Activated T-cell treated with anti-CD3 and anti-CD28 coated beads, Interleukin-2, amount 50 U/mL, for 4 hours (primary cell): Measurements from ENCODE around the gene ZNF513. TPM values are rescaled to one million over a fixed set of nuclear protein-coding genes. Genes with fewer than 3 reads are reported as not detected.
A peak's percentile ranks its signal among the peaks of the same experiment; 100 is the strongest.
"Not testable (repeated sequence)": the region's sequence is repeated elsewhere in the genome, so short reads cannot be mapped to it uniquely, and the experiment has no call there.

Source experiments
- ATAC-seq, 2 donors: fragments of 200-7000 bp; cut with Tn5 transposase; one replicate each; pipeline ENCODE4 v1.10.0; 2021
- DNase-seq: peaks from one replicate; pipeline ENCODE4 v3.0.0-alpha.2; 2020
- H3K27me3 Mint-ChIP-seq: one replicate; pipeline ENCODE4 v1.8.0; 2021; ENCODE audit warnings: low read depth, mixed read lengths
- H3K36me3 Mint-ChIP-seq: one replicate; pipeline ENCODE4 v1.8.0; 2022; ENCODE audit warnings: mixed read lengths; ENCODE audit not compliant: insufficient read depth
- H3K4me1 Mint-ChIP-seq: one replicate; pipeline ENCODE4 v1.8.0; 2021; ENCODE audit warnings: low read depth, mixed read lengths
- H3K4me3 Mint-ChIP-seq: one replicate; pipeline ENCODE4 v1.8.0; 2021; ENCODE audit warnings: mild to moderate bottlenecking, moderate library complexity, mixed read lengths
- H3K9me3 Mint-ChIP-seq: one replicate; pipeline ENCODE4 v1.8.0; 2021; ENCODE audit warnings: mixed read lengths
- total RNA-seq, 3 donors: library from RNA; stranded (reverse); gene quantifications; one replicate each; pipeline ENCODE4 v1.2.1, GENCODE V29; 2021

Gene ZNF513
- 10 to 100 TPM in 2 of 3 donors, 1 to 10 TPM in 1; 8.4 to 11.0 (median 10.4) TPM for total RNA-seq

- ATAC-seq: peak; percentile 90 to 94
These were observed at the start of gene ZNF513 for GRCh38 chr2:27380626-27381545. TSS of gene ZNF513 (minus strand) at chr2:27380734. CDS start at chr2:27380526, 208 bp downstream.

DNA sequence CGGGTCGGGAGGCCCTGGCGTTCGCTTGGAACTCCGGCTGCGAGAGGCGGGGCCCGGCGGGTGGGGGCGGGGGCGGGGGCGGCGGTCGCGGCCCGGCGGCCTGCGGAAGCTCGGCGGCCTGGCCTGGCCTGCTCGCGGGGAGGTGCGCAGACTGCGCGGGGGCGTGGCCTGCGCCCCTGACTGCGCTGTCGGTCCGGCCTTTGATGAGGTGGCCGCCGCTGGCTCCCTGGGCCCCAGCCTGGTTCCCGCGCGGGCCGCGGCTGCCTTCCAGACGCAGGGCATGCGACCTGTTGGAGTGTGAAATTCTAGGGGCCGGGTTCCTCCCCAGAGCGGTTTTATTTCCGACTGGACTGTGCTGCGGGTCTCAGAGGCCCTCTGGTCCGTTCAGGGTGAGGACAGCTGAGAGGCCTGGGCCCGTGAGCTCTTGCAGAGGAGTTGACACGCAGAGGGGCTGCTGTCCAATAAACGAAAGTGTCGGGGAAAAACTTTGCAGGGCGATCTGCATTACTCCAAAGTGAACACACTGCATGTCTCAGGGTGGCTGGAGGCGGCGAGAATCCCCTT lies 48.5 kb upstream of the ZNF513 start:
- Mint-ChIP-seq H3K9me3 (no peaks in the 10 kb centered on the region), H3K4me1 (peaks cover 35% of the 10 kb centered on the region), H3K36me3 (peaks cover 15% of the 10 kb centered on the region), H3K4me3 (peak overlapping the region; percentile 98), H3K27me3 (no peaks in the 10 kb centered on the region)
- ATAC-seq (peak; percentile 76 to 78), DNase-seq (peak; percentile 53)

More at GRCh38 chr2:27380626-27381545, at the start of gene ZNF513:
- Mint-ChIP-seq H3K4me3 (peak within 1 kb of the TSS; percentile 88), H3K36me3 (peaks cover 50% of the 10 kb centered on the region), H3K27me3 (no peaks in the 10 kb centered on the region), H3K4me1 (peaks cover 18% of the 10 kb centered on the region), H3K9me3 (no peaks in the 10 kb centered on the region)
- peak; percentile 85 for DNase-seq

DNA sequence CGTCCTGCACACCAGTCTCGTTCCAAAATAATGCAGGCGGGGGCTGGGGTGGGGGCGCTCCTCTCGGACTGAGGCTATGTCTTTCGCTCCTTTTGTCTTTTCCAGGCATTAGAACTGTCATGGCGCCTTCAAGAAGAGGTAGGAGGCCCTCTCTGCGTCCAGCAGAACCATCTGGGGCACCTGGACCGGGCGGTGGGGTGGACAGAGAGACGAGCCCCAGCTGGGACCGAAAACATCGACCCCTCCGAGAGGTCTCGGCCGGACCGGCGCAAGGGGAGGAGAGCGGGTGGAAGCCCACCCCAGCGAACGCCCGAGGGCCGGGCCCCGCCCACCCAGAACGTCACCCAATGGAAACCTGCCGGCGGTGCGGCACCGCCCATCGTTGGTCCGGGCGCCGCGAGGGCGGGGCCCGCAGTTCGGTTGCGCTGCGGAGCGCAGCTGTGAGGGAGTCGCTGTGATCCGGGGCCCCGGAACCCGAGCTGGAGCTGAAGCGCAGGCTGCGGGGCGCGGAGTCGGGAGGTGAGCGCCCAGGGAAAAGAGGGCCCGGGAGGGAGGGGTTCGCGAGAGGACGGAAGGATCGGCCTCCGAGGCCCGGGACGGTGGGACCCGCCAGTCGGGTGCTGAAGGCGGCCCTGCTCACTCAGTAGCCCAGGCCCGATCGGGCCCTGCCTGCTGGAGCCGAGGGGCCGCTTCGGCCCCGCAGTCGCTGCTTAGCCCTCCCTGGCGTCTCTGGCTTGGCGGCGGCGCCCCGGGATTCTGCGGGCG lies 47.9 kb upstream of the ZNF513 start, which contains the start of gene NRBP1:
Gene NRBP1, plus strand, starts transcription at position 419 of the 765 bp plus-strand sequence. CDS start 4,643 bp downstream, outside the sequence.
- DNase-seq (peak; percentile 89), ATAC-seq (peak; percentile 93)
- H3K27me3 Mint-ChIP-seq: no peaks in the 10 kb centered on the region
- H3K4me3 Mint-ChIP-seq: peak within 1 kb of the TSS; percentile 98
- peaks cover 8% of the 10 kb centered on the region for H3K36me3 Mint-ChIP-seq
- H3K9me3 Mint-ChIP-seq: no peaks in the 10 kb centered on the region
- H3K4me1 Mint-ChIP-seq: peaks cover 30% of the 10 kb centered on the region

DNA sequence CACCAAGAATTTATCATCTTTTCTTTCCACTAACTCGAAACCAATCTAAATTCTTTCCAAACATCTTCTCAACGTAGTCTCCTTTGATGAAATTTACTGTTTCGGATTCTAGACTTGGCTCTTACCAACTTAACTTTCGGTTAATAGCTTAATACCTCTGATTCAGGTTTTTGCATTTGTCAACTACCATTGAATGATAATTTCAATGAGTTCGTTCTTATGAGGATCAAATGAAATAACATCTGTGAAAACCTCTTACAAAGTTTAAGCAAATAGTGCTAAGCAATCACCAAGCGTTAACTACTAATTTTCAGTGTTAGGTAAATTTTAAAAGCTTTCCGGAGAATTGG lies 47.3 kb upstream of the ZNF513 start:
- peak overlapping the region; percentile 98 for H3K4me3 Mint-ChIP-seq
- H3K9me3 Mint-ChIP-seq: no peaks in the 10 kb centered on the region
- peaks cover 26% of the 10 kb centered on the region for H3K4me1 Mint-ChIP-seq
- ATAC-seq: no peak
- no peaks in the 10 kb centered on the region for H3K27me3 Mint-ChIP-seq
- peaks cover 4% of the 10 kb centered on the region for H3K36me3 Mint-ChIP-seq
- DNase-seq: no peak

- not testable (repeated sequence) for ATAC-seq, H3K27me3 Mint-ChIP-seq, H3K9me3 Mint-ChIP-seq, H3K4me3 Mint-ChIP-seq, H3K36me3 Mint-ChIP-seq, DNase-seq
- peaks cover 13% of the 10 kb centered on the region for H3K4me1 Mint-ChIP-seq
These were observed 44.5 kb upstream of the ZNF513 start for GRCh38 chr2:27425039-27425438.

- Mint-ChIP-seq H3K4me3 (no peak overlapping the region), H3K4me1 (peaks cover 4% of the 10 kb centered on the region), H3K9me3 (no peaks in the 10 kb centered on the region), H3K36me3 (no peaks in the 10 kb centered on the region), H3K27me3 (no peaks in the 10 kb centered on the region)
- DNase-seq: no peak
- ATAC-seq: no peak
These were observed 42.4 kb upstream of the ZNF513 start for GRCh38 chr2:27422958-27423357.

- Mint-ChIP-seq H3K27me3 (no peaks in the 10 kb centered on the region), H3K36me3 (no peaks in the 10 kb centered on the region), H3K4me3 (no peak overlapping the region), H3K4me1 (no peaks in the 10 kb centered on the region), H3K9me3 (no peaks in the 10 kb centered on the region)
- no peak for DNase-seq
- no peak for ATAC-seq
These were observed 41.2 kb upstream of the ZNF513 start for GRCh38 chr2:27421660-27422250.

DNA sequence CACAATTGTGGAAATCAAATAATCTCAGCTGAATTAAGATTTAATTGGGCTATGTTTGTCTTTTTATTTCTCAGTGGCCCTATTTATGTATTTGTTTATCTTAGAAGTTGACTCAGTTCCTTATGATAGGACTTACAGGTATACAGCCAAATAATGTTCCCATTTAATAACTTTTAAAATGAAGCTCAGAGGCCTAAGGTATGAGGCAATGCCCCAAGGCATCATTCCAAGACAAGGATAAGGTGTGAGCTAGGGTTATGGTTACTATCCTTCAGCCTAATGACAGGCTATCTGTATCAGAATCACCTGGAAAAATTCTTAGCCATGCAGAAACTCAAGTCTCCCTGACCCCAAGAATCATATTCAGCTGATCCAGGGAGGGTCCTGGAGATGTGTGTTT lies 40.5 kb upstream of the ZNF513 start:
- Mint-ChIP-seq H3K9me3 (no peaks in the 10 kb centered on the region), H3K36me3 (no peaks in the 10 kb centered on the region), H3K4me1 (no peaks in the 10 kb centered on the region), H3K27me3 (no peaks in the 10 kb centered on the region), H3K4me3 (no peak overlapping the region)
- ATAC-seq (no peak), DNase-seq (no peak)

DNA sequence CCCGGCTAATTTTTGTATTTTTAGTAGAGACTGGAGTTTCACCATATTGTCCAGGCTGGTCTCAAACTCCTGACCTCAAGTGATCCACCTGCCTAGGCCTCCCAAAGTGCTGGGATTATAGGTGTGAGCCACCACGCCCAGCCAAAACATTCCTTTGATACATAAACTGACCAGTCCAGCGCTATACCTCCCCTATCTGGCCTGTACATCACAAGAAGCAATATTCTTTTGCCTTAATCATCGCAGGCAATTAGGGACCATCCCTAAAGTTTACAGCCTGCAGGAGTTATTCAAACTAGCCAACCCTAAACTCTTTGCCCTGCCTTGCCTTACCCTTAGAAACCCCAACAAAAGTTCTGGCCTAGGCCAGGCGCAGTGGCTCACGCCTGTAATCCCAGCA lies 35.6 kb upstream of the ZNF513 start:
- peaks cover 2% of the 10 kb centered on the region for H3K4me1 Mint-ChIP-seq
- ATAC-seq (no peak), DNase-seq (no peak)
- no peaks in the 10 kb centered on the region for H3K36me3 Mint-ChIP-seq
- no peak overlapping the region for H3K4me3 Mint-ChIP-seq
- no peaks in the 10 kb centered on the region for H3K27me3 Mint-ChIP-seq
- no peaks in the 10 kb centered on the region for H3K9me3 Mint-ChIP-seq

- peaks cover 3% of the 10 kb centered on the region for H3K36me3 Mint-ChIP-seq
- H3K27me3 Mint-ChIP-seq: no peaks in the 10 kb centered on the region
- H3K4me1 Mint-ChIP-seq: peaks cover 18% of the 10 kb centered on the region
- ATAC-seq (no peak), DNase-seq (no peak)
- no peak overlapping the region for H3K4me3 Mint-ChIP-seq
- H3K9me3 Mint-ChIP-seq: no peaks in the 10 kb centered on the region
These were observed 32.1 kb upstream of the ZNF513 start for GRCh38 chr2:27412419-27413152.

DNA sequence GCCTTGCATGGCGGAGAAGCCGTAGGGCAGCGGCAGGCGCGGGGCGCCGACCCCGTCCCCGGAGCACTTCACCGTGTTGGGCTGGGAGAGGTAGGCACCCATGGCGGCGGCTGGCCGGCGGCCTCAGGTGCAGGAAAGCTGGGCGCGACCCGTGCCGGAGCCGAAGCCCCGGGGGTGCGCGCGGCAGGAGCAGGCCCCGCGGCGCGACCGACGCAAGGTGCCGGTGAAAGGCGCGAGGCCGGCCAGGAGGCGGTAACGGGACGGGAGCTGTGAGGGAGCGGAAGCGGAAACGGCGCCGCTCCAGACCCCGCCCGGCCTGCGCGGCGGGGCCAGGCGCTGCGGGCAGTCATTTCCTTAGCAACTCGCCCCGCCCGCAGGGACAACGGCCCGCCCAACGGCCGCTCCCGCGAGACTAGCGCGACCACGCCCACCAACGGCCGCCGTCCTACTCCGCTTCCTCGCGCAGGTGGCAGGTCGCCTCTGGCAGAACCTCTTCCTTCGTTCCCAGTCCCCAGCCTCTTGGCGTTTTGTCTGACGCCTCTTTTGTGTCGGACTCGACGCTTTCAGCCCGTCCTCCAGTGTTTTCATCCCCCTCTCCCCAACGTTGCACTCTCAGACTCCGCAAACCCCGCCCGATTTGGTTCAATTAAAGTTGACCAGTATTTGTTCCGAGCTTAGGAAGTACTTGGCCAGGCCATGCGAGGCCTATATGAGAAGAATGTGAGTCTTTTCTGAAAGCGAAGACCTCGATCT lies 29.0 kb upstream of the ZNF513 start, which contains the start of gene PPM1G:
Gene PPM1G, minus strand, starts transcription at position 271 of the 753 bp plus-strand sequence. Its CDS starts 169 bp downstream, at position 102.
- peak within 1 kb of the TSS; percentile 89 for H3K4me3 Mint-ChIP-seq
- ATAC-seq (peak; percentile 99), DNase-seq (peak; percentile 96)
- no peaks in the 10 kb centered on the region for H3K9me3 Mint-ChIP-seq
- peaks cover 32% of the 10 kb centered on the region for H3K4me1 Mint-ChIP-seq
- no peaks in the 10 kb centered on the region for H3K27me3 Mint-ChIP-seq
- H3K36me3 Mint-ChIP-seq: peaks cover 8% of the 10 kb centered on the region

DNA sequence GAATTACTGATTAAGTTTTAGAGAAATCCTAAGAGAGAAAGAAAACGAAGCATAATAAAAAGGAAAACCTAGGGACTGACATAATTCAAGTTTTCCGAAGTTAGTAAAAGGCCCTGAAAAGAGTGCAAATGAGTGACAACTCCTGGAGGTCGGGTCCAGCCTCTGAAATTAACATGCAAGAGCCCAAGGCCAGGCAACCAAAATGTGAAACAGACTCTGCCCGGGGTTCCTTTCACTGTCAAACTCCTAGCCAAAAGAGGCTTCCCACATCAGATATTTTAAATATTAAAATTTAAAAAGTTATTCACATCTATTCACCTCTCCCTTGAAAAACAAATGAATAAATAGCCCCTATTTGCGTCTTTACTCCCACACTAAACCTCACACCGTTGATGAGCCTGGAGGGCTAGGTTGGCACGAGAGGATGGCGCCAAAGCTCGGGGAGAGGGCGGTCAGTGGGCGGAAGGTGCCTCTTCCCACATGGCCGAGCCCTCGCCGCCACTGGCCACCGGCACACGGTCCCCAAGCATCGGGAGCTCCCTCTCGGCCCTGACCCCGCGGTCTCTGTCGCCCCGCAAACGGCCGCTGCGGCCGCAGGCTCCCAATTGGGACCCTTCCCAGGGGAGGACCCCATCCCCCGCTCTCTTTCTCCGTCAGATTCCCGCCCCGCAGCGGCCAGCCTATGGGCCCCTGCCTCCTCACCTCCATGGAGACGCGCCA lies 28.2 kb upstream of the ZNF513 start:
- no peak for DNase-seq
- H3K36me3 Mint-ChIP-seq: peaks cover 8% of the 10 kb centered on the region
- peak overlapping the region; percentile 89 for H3K4me3 Mint-ChIP-seq
- peaks cover 34% of the 10 kb centered on the region for H3K4me1 Mint-ChIP-seq
- ATAC-seq: peak; percentile 28 to 33
- no peaks in the 10 kb centered on the region for H3K9me3 Mint-ChIP-seq
- no peaks in the 10 kb centered on the region for H3K27me3 Mint-ChIP-seq
